GM23248 (cell line): ENCODE data around the gene ATOSB.

Experiments
- EZH2 ChIP-seq: fragments of 200-600 bp; sonication (generic); IDR thresholded peaks from 2 replicates; pipeline ENCODE4 v1.6.1; 2018; ENCODE audit warnings: antibody characterized with exemption, mild to moderate bottlenecking; ENCODE audit not compliant: insufficient read depth, poor library complexity, severe bottlenecking
- EZH2phosphoT487 ChIP-seq: fragments of 200-600 bp; sonication (generic); IDR thresholded peaks from 2 replicates; pipeline ENCODE4 v1.6.1; 2018; ENCODE audit warnings: antibody characterized with exemption, moderate library complexity, mild to moderate bottlenecking, low read depth; ENCODE audit not compliant: insufficient read depth

- TF ChIP-seq EZH2phosphoT487 (no peak), EZH2 (no peak)
Observed at GRCh38 chr9:35140093-35140492, 24.4 kb upstream of the ATOSB start.
